Mesodermal cell (in vitro differentiated cells): ENCODE measurements around the gene MMP21.

Experiments used
- H3K27ac ChIP-seq: 2 replicates; pipeline ENCODE4 v1.7.0; 2013; ENCODE audit warnings: mild to moderate bottlenecking, low read depth, low read length, moderate library complexity; ENCODE audit not compliant: severe bottlenecking
- H3K36me3 ChIP-seq: 2 replicates; pipeline ENCODE4 v1.7.1; 2013; ENCODE audit warnings: mild to moderate bottlenecking, low read length, moderate library complexity; ENCODE audit not compliant: control insufficient read depth, insufficient read depth
- H3K4me1 ChIP-seq: one replicate; pipeline ENCODE4 v1.7.1; 2013; ENCODE audit warnings: mild to moderate bottlenecking, low read length; ENCODE audit not compliant: insufficient read depth, control insufficient read depth, poor library complexity, severe bottlenecking
- H3K4me3 ChIP-seq: 2 replicates; pipeline ENCODE4 v1.7.0; 2013; ENCODE audit warnings: low read length, control low read depth, mild to moderate bottlenecking; ENCODE audit not compliant: insufficient read depth, poor library complexity, severe bottlenecking; ENCODE audit errors: extremely low read depth
- H3K9me3 ChIP-seq: 2 replicates; pipeline ENCODE4 v1.7.1; 2013; ENCODE audit warnings: mild to moderate bottlenecking, low read length, moderate library complexity; ENCODE audit not compliant: control insufficient read depth
- WGBS, 2 experiments: methylation state at CpG; one replicate each; pipeline ENCODE4 v1.1.5; 2013; ENCODE audit warnings: missing lambda C conversion rate in 2 of 2; ENCODE audit not compliant: insufficient coverage in 2 of 2; 5-methylcytosine and 5-hydroxymethylcytosine counted together

The MMP21 gene

DNA sequence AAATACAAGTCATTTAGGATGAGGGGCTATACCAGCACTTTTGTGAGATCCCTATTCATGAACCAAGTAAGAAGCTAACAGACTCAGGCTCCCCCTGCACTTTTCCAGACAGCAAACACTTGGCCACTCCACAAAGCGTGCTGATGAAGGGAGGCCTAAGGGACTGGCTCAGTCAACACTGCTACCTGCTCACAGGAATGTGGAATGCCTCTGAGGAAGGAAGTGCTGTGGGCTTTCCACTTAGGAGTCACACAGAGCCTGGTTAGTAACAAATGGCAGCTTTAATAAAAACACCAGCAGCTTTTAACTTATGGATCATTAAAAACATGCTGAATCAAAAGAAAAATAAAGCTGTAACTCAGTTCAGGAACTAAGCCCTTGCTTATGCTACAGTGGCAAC is 32.4 kb upstream of the MMP21 start:
- peaks cover 61% of the 10 kb centered on the region for H3K36me3 ChIP-seq
- peaks cover 8% of the 10 kb centered on the region for H3K4me1 ChIP-seq
- no peak overlapping the region for H3K4me3 ChIP-seq
- no peaks in the 10 kb centered on the region for H3K9me3 ChIP-seq
- WGBS, 2 experiments = no CpG with 5 or more reads among the region's 1 CpG
- H3K27ac ChIP-seq = no peak overlapping the region

DNA sequence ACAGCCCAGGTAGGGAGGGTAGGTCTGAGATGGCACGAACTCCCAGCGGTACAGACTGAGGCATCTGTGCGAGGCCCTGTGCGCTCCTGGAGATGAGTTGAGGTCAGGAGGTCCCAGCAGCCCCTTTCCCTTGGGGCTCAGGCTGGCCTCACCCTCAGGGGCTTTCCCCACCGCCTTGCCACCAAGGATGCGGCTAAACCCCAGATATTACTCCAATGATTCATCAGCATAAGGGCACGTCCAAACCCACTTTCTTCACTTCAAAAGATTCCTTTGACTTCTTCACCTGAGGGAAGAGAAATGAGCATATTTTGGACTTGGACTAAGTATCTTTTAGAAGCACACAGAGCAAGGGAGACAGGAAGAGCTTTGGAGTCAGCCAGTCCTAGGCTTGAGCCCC is 27.1 kb upstream of the MMP21 start:
- Histone ChIP-seq H3K9me3 (no peaks in the 10 kb centered on the region), H3K27ac (no peak overlapping the region), H3K4me1 (peaks cover 8% of the 10 kb centered on the region), H3K4me3 (no peak overlapping the region), H3K36me3 (peaks cover 59% of the 10 kb centered on the region)
- 90 to 100% methylated on average over 2 to 4 of the region's 7 CpGs for WGBS, 2 experiments

DNA sequence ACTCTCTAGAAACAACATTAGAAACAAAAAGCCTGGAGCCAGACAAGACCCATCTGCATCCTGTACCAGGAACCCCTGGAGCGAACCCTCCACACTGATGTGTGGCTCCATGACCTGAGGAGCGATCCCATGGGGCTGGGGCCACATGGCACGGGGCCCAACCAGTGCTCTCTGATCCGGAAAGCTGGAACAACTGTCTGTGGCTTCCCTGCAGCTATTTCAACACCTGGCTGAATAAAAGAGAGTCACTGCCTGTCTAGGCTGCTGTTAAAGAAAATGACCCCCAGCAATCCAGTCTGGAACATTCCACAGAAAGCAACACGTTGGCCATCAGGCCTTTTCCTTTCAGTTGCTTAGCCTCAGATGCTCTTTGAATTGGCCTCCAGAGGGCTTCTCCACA is 26.5 kb upstream of the MMP21 start:
- H3K27ac ChIP-seq = no peak overlapping the region
- H3K4me1 ChIP-seq = peaks cover 8% of the 10 kb centered on the region
- H3K4me3 ChIP-seq = no peak overlapping the region
- 89 to 91% methylated on average over 5 of the region's 5 CpGs for WGBS, 2 experiments
- H3K9me3 ChIP-seq = no peaks in the 10 kb centered on the region
- peaks cover 54% of the 10 kb centered on the region for H3K36me3 ChIP-seq

DNA sequence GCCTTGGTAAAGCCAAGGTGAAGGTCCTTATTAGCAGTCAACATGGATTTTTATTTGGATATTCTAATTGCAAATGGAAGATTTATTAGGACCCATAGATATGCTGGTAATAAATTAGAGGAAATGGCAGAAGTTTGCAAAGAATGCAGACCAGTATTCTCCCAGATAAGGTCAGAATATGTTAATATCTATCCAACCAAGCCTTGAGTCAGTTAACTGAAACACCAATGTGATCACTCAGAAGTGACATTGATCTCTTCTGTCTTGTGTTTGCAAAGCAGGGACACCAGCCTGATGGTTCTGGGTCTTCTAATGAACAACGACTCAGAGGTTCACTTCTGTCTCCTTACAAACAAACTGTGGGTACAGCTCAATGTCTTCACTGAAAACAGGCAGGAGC is 26.0 kb upstream of the MMP21 start:
- WGBS, 2 experiments = 100% methylated on average over 1 of the region's 1 CpG; no CpG with 5 or more reads in 1 of the 2 experiments
- Histone ChIP-seq H3K36me3 (peaks cover 50% of the 10 kb centered on the region), H3K27ac (no peak overlapping the region)

DNA sequence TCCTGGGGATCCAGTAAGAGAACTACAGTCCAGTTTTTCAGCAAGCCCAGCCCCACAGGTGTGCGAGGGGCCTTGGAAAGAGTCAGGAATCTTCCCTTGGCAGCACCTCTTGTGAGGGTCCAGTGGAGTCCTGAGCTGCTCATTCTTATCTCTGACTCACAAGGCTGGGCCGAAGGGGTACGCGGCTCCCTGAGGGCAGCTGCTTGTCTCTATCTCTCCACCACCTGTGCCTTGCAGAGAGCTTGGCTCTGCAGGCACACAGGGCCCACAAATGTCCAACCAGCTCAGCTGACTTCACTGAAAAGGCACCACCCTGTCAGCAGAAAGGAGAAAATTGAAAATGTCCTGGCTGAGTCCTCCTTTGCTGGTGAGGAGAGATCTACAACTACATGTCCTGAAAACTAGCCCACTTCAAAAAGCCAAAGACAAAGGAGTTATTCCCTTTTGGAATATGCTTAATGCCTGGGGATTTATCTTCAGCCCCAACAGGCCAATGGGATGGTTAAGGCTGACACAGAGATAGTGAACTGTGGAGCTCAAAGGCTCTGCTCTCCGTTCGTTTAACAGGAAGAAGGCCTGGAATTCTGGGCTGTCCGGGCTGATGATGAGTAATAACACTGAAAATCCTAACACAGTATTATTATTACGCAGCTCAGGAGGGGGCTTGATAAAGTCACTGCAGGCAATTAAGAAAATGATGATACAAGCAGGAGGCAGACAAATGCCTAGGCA is 24.0 kb upstream of the MMP21 start:
- 91 to 92% methylated on average over 6 to 7 of the region's 8 CpGs for WGBS, 2 experiments
- H3K4me3 ChIP-seq = no peak overlapping the region
- H3K27ac ChIP-seq = no peak overlapping the region
- H3K4me1 ChIP-seq = no peaks in the 10 kb centered on the region
- H3K9me3 ChIP-seq = no peaks in the 10 kb centered on the region
- peaks cover 38% of the 10 kb centered on the region for H3K36me3 ChIP-seq

More for the DNA sequence above, 26.0 kb upstream of the MMP21 start:
- Histone ChIP-seq H3K9me3 (no peaks in the 10 kb centered on the region), H3K4me3 (no peak overlapping the region), H3K4me1 (peaks cover 7% of the 10 kb centered on the region)

DNA sequence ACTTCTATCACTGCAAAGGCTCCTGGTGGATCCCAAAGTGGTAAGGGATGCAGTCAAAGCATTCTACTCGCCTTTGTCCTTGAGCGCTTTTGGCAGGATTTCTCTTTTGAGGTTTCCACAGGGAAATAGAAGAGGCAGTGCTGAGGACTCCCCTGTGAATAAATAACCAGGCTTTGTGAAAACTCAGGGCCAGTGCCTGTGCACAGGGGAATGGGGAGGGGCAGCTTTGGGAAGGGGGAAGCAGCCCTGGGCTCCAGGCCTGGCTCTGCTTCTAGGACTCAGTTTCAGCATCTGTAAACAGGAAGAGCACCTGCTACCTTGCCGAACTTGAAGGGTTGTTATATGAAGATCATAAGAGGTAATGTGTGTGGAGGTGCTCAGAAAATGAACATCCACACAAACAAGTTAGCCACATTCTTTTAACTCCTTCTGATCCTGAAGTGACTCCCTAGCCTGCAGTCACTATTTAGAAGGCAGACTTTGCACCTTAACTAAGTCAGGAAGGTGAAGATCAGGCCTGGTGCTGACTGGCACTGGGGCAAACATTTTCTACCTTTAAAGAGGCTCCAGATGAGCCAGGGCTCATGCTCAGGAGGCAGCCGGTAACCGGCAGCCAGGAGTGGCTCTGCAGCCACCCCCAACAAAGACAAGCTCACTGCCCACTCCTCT is 22.5 kb upstream of the MMP21 start:
- Histone ChIP-seq H3K27ac (no peak overlapping the region), H3K9me3 (no peaks in the 10 kb centered on the region), H3K4me1 (no peaks in the 10 kb centered on the region), H3K36me3 (peaks cover 37% of the 10 kb centered on the region), H3K4me3 (no peak overlapping the region)
- WGBS, 2 experiments = 57 to 63% methylated on average over 3 of the region's 5 CpGs

DNA sequence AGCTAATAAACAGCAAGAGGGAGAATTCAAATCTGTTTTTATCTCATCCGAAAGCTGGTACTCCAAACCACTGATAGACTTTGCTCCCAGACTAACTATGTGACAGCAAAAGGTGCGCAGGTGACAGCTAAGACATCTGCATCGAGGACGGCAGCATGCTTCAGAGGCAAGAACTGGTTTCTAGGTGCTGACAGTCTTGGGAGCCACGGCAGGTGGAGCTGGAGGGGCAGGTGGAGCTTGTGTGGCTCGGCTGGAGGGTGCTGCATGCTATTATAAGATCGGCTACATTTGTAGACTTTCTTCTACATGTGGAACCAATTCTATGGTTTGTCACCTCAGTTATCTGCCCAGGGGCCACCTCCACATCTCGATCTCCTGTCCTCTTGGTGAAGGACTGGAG is 21.8 kb upstream of the MMP21 start:
- Histone ChIP-seq H3K4me1 (no peaks in the 10 kb centered on the region), H3K27ac (no peak overlapping the region), H3K36me3 (peaks cover 40% of the 10 kb centered on the region), H3K9me3 (no peaks in the 10 kb centered on the region), H3K4me3 (no peak overlapping the region)
- 90 to 91% methylated on average over 8 of the region's 8 CpGs for WGBS, 2 experiments

DNA sequence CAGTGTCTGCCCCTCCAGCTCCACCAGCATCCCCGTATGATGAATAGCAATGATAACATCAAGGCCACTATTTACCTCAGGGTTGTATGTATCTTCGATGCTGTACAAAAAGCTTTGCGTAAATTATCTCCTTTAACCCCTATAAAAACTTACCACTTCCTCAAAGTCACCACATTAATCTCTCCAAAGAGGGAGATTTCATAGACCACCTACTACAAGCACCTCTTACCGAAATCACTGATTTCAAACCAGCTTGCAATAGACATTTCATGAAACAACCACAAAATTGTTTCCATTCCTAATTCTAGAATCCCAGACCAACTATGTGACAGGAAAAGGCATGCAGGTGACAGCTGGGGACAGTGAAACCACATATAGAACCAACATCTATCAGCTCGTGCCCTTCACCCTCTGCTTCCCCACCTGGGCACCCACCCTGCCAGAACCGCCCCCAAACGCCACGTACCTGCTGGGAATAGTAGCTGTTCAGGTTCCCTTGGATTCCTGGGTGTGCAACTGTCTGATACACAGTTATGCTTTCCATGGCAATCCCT is 20.1 kb upstream of the MMP21 start:
- no peak overlapping the region for H3K4me3 ChIP-seq
- H3K27ac ChIP-seq = no peak overlapping the region
- H3K36me3 ChIP-seq = peaks cover 40% of the 10 kb centered on the region
- 72 to 84% methylated on average over 5 to 8 of the region's 8 CpGs for WGBS, 2 experiments
- H3K9me3 ChIP-seq = no peaks in the 10 kb centered on the region
- H3K4me1 ChIP-seq = no peaks in the 10 kb centered on the region

DNA sequence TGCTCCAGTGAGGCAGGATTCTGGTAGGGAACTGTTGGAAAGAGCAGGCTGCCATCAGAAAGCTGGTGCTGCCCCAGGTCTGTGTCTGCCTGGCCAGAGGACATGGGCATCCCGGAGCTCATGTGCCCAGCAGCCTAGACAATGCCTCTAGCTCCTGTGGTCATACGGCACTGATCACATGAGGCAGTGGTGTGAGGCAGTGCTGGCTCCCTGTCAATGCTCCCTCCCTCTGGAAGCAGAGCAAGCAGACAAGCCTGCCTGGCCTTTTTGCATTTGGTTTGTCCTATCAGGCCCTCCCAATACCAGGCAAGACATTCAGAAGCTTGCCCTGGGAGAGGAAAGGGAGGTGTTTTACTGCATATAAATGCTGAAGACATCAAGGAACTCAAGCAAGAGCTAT is 19.5 kb upstream of the MMP21 start:
- Histone ChIP-seq H3K27ac (no peak overlapping the region), H3K4me1 (no peaks in the 10 kb centered on the region), H3K9me3 (no peaks in the 10 kb centered on the region), H3K36me3 (peaks cover 40% of the 10 kb centered on the region), H3K4me3 (no peak overlapping the region)
- WGBS, 2 experiments = 100% methylated on average over 2 of the region's 2 CpGs

DNA sequence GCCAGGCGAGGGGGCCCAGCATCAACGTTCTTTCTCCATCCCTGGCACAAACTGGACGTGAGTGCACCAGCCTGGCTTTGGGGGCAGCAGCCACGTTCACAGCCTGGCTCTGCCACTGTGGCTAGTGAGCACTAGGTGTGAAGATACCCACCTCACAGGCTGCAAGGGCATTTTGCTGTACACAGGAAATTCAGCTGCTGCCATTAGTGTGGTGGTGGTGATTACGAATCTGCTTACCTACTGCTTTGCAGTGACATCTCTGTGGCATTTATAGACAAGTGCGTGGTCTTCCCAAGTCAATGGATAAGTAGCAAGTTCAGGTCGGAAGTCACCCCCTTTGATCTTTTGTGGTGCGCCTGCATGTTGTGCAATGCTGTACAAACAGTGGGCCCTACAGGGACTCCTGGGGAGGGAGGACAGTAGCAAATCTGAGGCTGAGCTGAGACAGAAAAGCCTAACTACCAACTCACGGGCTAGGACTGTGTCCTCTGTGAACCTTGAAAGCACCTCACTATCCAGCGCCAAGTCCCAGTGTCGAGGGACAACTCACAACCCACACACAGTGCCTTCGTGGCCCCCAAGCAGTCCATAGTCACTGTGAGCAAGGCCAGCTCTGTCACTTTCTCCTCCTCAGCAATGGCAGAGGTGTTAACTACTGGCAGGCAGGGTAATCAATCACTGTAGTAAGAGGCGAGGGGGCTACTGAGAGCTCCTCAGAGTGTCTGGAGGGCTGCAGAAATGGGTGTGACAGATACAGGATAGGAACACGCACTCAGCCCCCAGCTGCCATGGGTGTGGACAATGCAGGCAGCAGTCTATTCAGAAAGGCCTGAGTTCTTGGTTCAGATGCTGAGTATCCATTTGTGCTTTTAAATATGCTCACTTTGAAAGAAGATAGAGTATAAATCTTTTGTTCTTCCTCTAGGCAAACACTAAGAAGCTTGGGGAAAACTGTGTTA is 17.0 kb upstream of the MMP21 start:
- WGBS, 2 experiments = 86 to 90% methylated on average over 7 to 10 of the region's 14 CpGs
- no peak overlapping the region for H3K4me3 ChIP-seq
- no peak overlapping the region for H3K27ac ChIP-seq
- H3K9me3 ChIP-seq = no peaks in the 10 kb centered on the region
- H3K4me1 ChIP-seq = no peaks in the 10 kb centered on the region
- peaks cover 39% of the 10 kb centered on the region for H3K36me3 ChIP-seq
